NT2/D1 (cell line): ENCODE results near the gene FUT2.

Experiments used
- SUZ12 ChIP-seq: IDR thresholded peaks from 2 replicates; pipeline ENCODE4 v1.6.1; 2011; ENCODE audit not compliant: insufficient read length, insufficient read depth; ENCODE audit errors: extremely low read depth
- YY1 ChIP-seq: IDR thresholded peaks from 2 replicates; pipeline ENCODE4 v1.6.1; 2011; ENCODE audit not compliant: insufficient read length, insufficient read depth
- ZNF274 ChIP-seq: IDR thresholded peaks from 2 replicates; pipeline ENCODE4 v1.6.1; 2011; ENCODE audit warnings: mild to moderate bottlenecking, low read depth, low read length

GRCh38 chr19:48687776-48688175 is 8.0 kb upstream of the FUT2 start:
- TF ChIP-seq YY1 (no peak), ZNF274 (no peak), SUZ12 (no peak)
